ENCODE measurements around the gene TBC1D16.

- no peak for TF ChIP-seq CTCF (IDR thresholded peaks at IDR 0.05; ENCODE audit: poor library complexity)
- TF ChIP-seq EZH2phosphoT487 (IDR thresholded peaks at IDR 0.05; ENCODE audit: low read depth, severe bottlenecking, unreplicated experiment) = no peak
These were observed 101.6 kb downstream of the TBC1D16 start for GRCh38 chr17:79933863-79934652.

Measured in hepatocyte (in vitro differentiated cells).